ENCODE results near the gene EIF4G3. TPM values are rescaled to one million over a fixed set of nuclear protein-coding genes. Genes with fewer than 3 reads are reported as not detected.
"Not testable (repeated sequence)": the region's sequence is repeated elsewhere in the genome, so short reads cannot be mapped to it uniquely, and the experiment has no call there.

Gene EIF4G3
- total RNA-seq, 1 experiment from 2014 or later = 39.9 TPM

GRCh38 chr1:21099034-21099868, 77.4 kb downstream of the EIF4G3 start:
- no TSS peak for BruUV-seq (replicated peaks)
- H3K9me3 Mint-ChIP-seq (ENCODE audit: low read depth, unreplicated experiment) = no peaks in the 10 kb centered on the region
- peaks cover 5% of the 10 kb centered on the region for H3K36me3 Mint-ChIP-seq (ENCODE audit: insufficient read depth, unreplicated experiment)
- DNase-seq = no peak
- TF ChIP-seq CTCF (IDR thresholded peaks at IDR 0.05; ENCODE audit: unreplicated experiment) = no peak
- no peaks in the 10 kb centered on the region for H3K27me3 Mint-ChIP-seq (ENCODE audit: unreplicated experiment)
- no peak overlapping the region for H3K4me3 Mint-ChIP-seq (ENCODE audit: low read depth, unreplicated experiment)
- intact Hi-C loops (cut with micrococcal nuclease; ENCODE audit: unreplicated experiment) = no loop called here
- CTCF ChIA-PET = no interaction called here
- H3K27ac Mint-ChIP-seq (ENCODE audit: unreplicated experiment) = no peak overlapping the region
- no peaks in the 10 kb centered on the region for H3K4me1 Mint-ChIP-seq (ENCODE audit: low read depth, unreplicated experiment)

GRCh38 chr1:21098186-21098915, 78.3 kb downstream of the EIF4G3 start:
- DNase-seq = no peak

GRCh38 chr1:21097729-21098128, 79.0 kb downstream of the EIF4G3 start:
- Mint-ChIP-seq H3K4me3 (ENCODE audit: low read depth, unreplicated experiment) (no peak overlapping the region), H3K27me3 (ENCODE audit: unreplicated experiment) (no peaks in the 10 kb centered on the region), H3K36me3 (ENCODE audit: insufficient read depth, unreplicated experiment) (peaks cover 5% of the 10 kb centered on the region), H3K9me3 (ENCODE audit: low read depth, unreplicated experiment) (no peaks in the 10 kb centered on the region), H3K27ac (ENCODE audit: unreplicated experiment) (no peak overlapping the region), H3K4me1 (ENCODE audit: low read depth, unreplicated experiment) (no peaks in the 10 kb centered on the region)
- no peak for DNase-seq
- BruUV-seq (replicated peaks) = no TSS peak
- intact Hi-C loops (cut with micrococcal nuclease; ENCODE audit: unreplicated experiment) = no loop called here
- CTCF ChIA-PET = no interaction called here
- TF ChIP-seq CTCF (IDR thresholded peaks at IDR 0.05; ENCODE audit: unreplicated experiment) = no peak

More at GRCh38 chr1:21098186-21098915, 78.3 kb downstream of the EIF4G3 start:
- Mint-ChIP-seq H3K27me3 (ENCODE audit: unreplicated experiment) (no peaks in the 10 kb centered on the region), H3K36me3 (ENCODE audit: insufficient read depth, unreplicated experiment) (peaks cover 5% of the 10 kb centered on the region), H3K9me3 (ENCODE audit: low read depth, unreplicated experiment) (no peaks in the 10 kb centered on the region), H3K27ac (ENCODE audit: unreplicated experiment) (no peak overlapping the region), H3K4me3 (ENCODE audit: low read depth, unreplicated experiment) (no peak overlapping the region), H3K4me1 (ENCODE audit: low read depth, unreplicated experiment) (no peaks in the 10 kb centered on the region)
- intact Hi-C loops (cut with micrococcal nuclease; ENCODE audit: unreplicated experiment) = no loop called here
- CTCF ChIA-PET = no interaction called here
- no peak for TF ChIP-seq CTCF (IDR thresholded peaks at IDR 0.05; ENCODE audit: unreplicated experiment)
- no TSS peak for BruUV-seq (replicated peaks)

- no TSS peak for BruUV-seq (replicated peaks)
- H3K27ac Mint-ChIP-seq (ENCODE audit: unreplicated experiment) = no peak overlapping the region
- no peak for TF ChIP-seq CTCF (IDR thresholded peaks at IDR 0.05; ENCODE audit: unreplicated experiment)
- CTCF ChIA-PET = no interaction called here
- intact Hi-C loops (cut with micrococcal nuclease; ENCODE audit: unreplicated experiment) = no loop called here
- peaks cover 5% of the 10 kb centered on the region for H3K36me3 Mint-ChIP-seq (ENCODE audit: insufficient read depth, unreplicated experiment)
- H3K4me3 Mint-ChIP-seq (ENCODE audit: low read depth, unreplicated experiment) = no peak overlapping the region
- peaks cover 7% of the 10 kb centered on the region for H3K4me1 Mint-ChIP-seq (ENCODE audit: low read depth, unreplicated experiment)
- H3K9me3 Mint-ChIP-seq (ENCODE audit: low read depth, unreplicated experiment) = no peaks in the 10 kb centered on the region
- no peak for DNase-seq
- no peaks in the 10 kb centered on the region for H3K27me3 Mint-ChIP-seq (ENCODE audit: unreplicated experiment)
Measured at GRCh38 chr1:21095976-21096375, 80.7 kb downstream of the EIF4G3 start.

- H3K36me3 Mint-ChIP-seq (ENCODE audit: insufficient read depth, unreplicated experiment); CTCF ChIA-PET; H3K9me3 Mint-ChIP-seq (ENCODE audit: low read depth, unreplicated experiment); H3K4me1 Mint-ChIP-seq (ENCODE audit: low read depth, unreplicated experiment); intact Hi-C loops (cut with micrococcal nuclease; ENCODE audit: unreplicated experiment); H3K4me3 Mint-ChIP-seq (ENCODE audit: low read depth, unreplicated experiment); DNase-seq; H3K27me3 Mint-ChIP-seq (ENCODE audit: unreplicated experiment); H3K27ac Mint-ChIP-seq (ENCODE audit: unreplicated experiment); BruUV-seq (replicated peaks): not testable (repeated sequence)
Measured at GRCh38 chr1:21094282-21094681, 82.4 kb downstream of the EIF4G3 start.

- H3K4me1 Mint-ChIP-seq (ENCODE audit: low read depth, unreplicated experiment); H3K27me3 Mint-ChIP-seq (ENCODE audit: unreplicated experiment); BruUV-seq (replicated peaks); H3K4me3 Mint-ChIP-seq (ENCODE audit: low read depth, unreplicated experiment); H3K9me3 Mint-ChIP-seq (ENCODE audit: low read depth, unreplicated experiment); DNase-seq; H3K36me3 Mint-ChIP-seq (ENCODE audit: insufficient read depth, unreplicated experiment); CTCF ChIA-PET; intact Hi-C loops (cut with micrococcal nuclease; ENCODE audit: unreplicated experiment); H3K27ac Mint-ChIP-seq (ENCODE audit: unreplicated experiment): not testable (repeated sequence)
Measured at GRCh38 chr1:21093271-21093958, 83.3 kb downstream of the EIF4G3 start.
